GM12878 (cell line): ENCODE measurements around the gene CAMK2N2. TPM values are rescaled to one million over a fixed set of nuclear protein-coding genes. Genes with fewer than 3 reads are reported as not detected.
"Not testable (repeated sequence)": the region's sequence is repeated elsewhere in the genome, so short reads cannot be mapped to it uniquely, and the experiment has no call there.

Source experiments
- ATAC-seq: fragments of 200-7000 bp; cut with Tn5 transposase; 3 replicates; pipeline ENCODE4 v1.9.1; 2020; ENCODE audit warnings: mild to moderate bottlenecking, moderate library complexity
- BruUV-seq: library from RNA; stranded (reverse); fragments of 400-500 nt; replicated peaks from 2 replicates; lab custom pipeline; 2021; lab: Mats Ljungman, UMichigan
- CTCF ChIA-PET: fragments of 300-600 bp; sonication (Branson Sonifier 250); formaldehyde crosslinking; extraction: SDS; loops from one replicate; lab custom pipeline; 2021; ENCODE audit warnings: inconsistent platforms; lab: Yijun Ruan, JAX
- POLR2A ChIA-PET: fragments of 350-600 bp; formaldehyde crosslinking; extraction: SDS; loops from one replicate; lab custom pipeline; 2021; ENCODE audit warnings: inconsistent platforms; lab: Charles Lee
- RAD21 ChIA-PET: fragments of 300-600 bp; sonication (Branson Sonifier 250); formaldehyde crosslinking; loops from one replicate; lab custom pipeline; 2023; ENCODE audit warnings: antibody characterized with exemption; ENCODE audit not compliant: unreplicated experiment; lab: Charles Lee
- SMC1A ChIA-PET: fragments of 300-600 bp; sonication (Branson Sonifier 250); formaldehyde crosslinking; loops from one replicate; lab custom pipeline; 2023; ENCODE audit not compliant: unreplicated experiment, uncharacterized antibody; lab: Charles Lee
- DNase-seq: peaks from one replicate; pipeline ENCODE4 v3.0.0-alpha.2; 2011; ENCODE audit warnings: low read depth, low spot score
- FAIRE-seq: peaks from 3 replicates; lab custom pipeline; 2011; peaks lifted over from hg19 to GRCh38; lab: Jason Lieb, UNC
- H2AFZ ChIP-seq: 2 replicates; pipeline ENCODE4 v1.6.0; 2011; ENCODE audit warnings: low read depth, low read length, control low read depth; ENCODE audit not compliant: control insufficient read depth
- H3K27ac ChIP-seq: 2 replicates; pipeline ENCODE4 v1.5.1; 2011; ENCODE audit warnings: control low read depth; ENCODE audit not compliant: control insufficient read depth, insufficient read depth
- H3K27me3 ChIP-seq, 2 experiments: replicated peaks in 1 of 2; 2 replicates each; pipeline versions ENCODE4 v1.6.0 to v1.6.1; 2011; ENCODE audit warnings: low read length in 1 of 2; ENCODE audit not compliant: control insufficient read depth in 2 of 2, insufficient read depth in 2 of 2
- H3K36me3 ChIP-seq, 2 experiments: 2 replicates each; pipeline ENCODE4 v1.5.1; 2011; ENCODE audit warnings: low read length in 1 of 2; ENCODE audit not compliant: control insufficient read depth in 2 of 2, insufficient read depth in 2 of 2
- H3K4me1 ChIP-seq: 2 replicates; pipeline ENCODE4 v1.6.1; 2011; ENCODE audit warnings: mild to moderate bottlenecking, low read length, moderate library complexity, mixed read lengths; ENCODE audit not compliant: control insufficient read depth, insufficient read depth
- H3K4me2 ChIP-seq: 2 replicates; pipeline ENCODE4 v1.6.0; 2011; ENCODE audit warnings: control low read depth; ENCODE audit not compliant: control insufficient read depth, insufficient read depth
- H3K4me3 ChIP-seq: fragments of 200-600 bp; sonication (generic); 2 replicates; pipeline ENCODE4 v1.5.1; 2016
- H3K79me2 ChIP-seq: 2 replicates; pipeline ENCODE4 v1.6.0; 2011; ENCODE audit warnings: low read length; ENCODE audit not compliant: control insufficient read depth, insufficient read depth
- H3K9ac ChIP-seq: 2 replicates; pipeline ENCODE4 v1.8.0; 2011; ENCODE audit warnings: low read length, control low read depth, mixed read lengths; ENCODE audit not compliant: control insufficient read depth, insufficient read depth
- H3K9me3 ChIP-seq: replicated peaks from 3 replicates; pipeline ENCODE4 v1.5.1; 2011; ENCODE audit warnings: mild to moderate bottlenecking, low read length; ENCODE audit not compliant: control insufficient read depth, insufficient read depth
- H4K20me1 ChIP-seq: 2 replicates; pipeline ENCODE4 v1.6.0; 2011; ENCODE audit not compliant: control insufficient read depth, insufficient read depth
- SMAD5 ChIP-seq: IDR thresholded peaks from 2 replicates; pipeline ENCODE4 v1.6.1; 2016; ENCODE audit warnings: antibody characterized with exemption, low read depth
- WGBS: methylation state at CpG from one replicate; pipeline ENCODE4 v1.1.6; 2016; ENCODE audit warnings: low lambda C conversion rate; ENCODE audit not compliant: insufficient replicate concordance, insufficient coverage; ENCODE audit errors: missing lambda C conversion rate; 5-methylcytosine and 5-hydroxymethylcytosine counted together
- in situ Hi-C: fragments of 300-500 bp; cut with MboI; formaldehyde crosslinking; loops from 9 replicates; pipeline ENCODE4 v1.14.3; 2018; ENCODE audit warnings: mixed read lengths
- intact Hi-C: fragments of 100-400 bp; cut with micrococcal nuclease; formaldehyde crosslinking; loops from one replicate; pipeline ENCODE4 v1.14.2; 2022; ENCODE audit not compliant: unreplicated experiment
- polyA plus RNA-seq, 11 experiments: library from polyadenylated mRNA; depleted of rRNA in 4 of 11; unstranded in 6 of 11; stranded (reverse) in 5 of 11; fragments of >200 nt; fragmentation: Nextera tagmentation in 4 of 11; fragmentation: Illumina TruSeq in 1 of 11; extraction: Ambion mirVana in 4 of 11; extraction: Trizol in 1 of 11; gene quantifications; 1 replicate in 1 of 11; 2 replicates in 10 of 11; pipeline versions ENCODE4 v1.2.1 to v1.2.3, GENCODE V29; 2011 to 2016; ENCODE audit warnings: inconsistent platforms in 2 of 11, missing spikeins in 2 of 11, low read depth in 1 of 11
- total RNA-seq, 4 experiments: library from RNA; depleted of rRNA in 3 of 4; stranded (reverse); fragments of >200 nt in 3 of 4; fragmentation: Illumina TruSeq in 1 of 4; extraction: Trizol in 1 of 4; gene quantifications; 2 replicates each; pipeline versions ENCODE4 v1.2.1 to v1.2.3, GENCODE V29; 2013 to 2021
- TF ChIP-seq, protein P1 (sequence below): fragments of 450-650 bp; IDR thresholded peaks from 2 replicates; pipeline ENCODE4 v1.6.1; 2017; ENCODE audit warnings: antibody characterized with exemption, mild to moderate bottlenecking, moderate library complexity

CAMK2N2 gene
- total and polyA plus RNA-seq, 10 of the 15 experiments (the other 5 are each of a cell fraction or from before 2014, with no cell fraction given), result 0.06 to 1.4 (median 0.45) TPM; not detected in 1

DNA sequence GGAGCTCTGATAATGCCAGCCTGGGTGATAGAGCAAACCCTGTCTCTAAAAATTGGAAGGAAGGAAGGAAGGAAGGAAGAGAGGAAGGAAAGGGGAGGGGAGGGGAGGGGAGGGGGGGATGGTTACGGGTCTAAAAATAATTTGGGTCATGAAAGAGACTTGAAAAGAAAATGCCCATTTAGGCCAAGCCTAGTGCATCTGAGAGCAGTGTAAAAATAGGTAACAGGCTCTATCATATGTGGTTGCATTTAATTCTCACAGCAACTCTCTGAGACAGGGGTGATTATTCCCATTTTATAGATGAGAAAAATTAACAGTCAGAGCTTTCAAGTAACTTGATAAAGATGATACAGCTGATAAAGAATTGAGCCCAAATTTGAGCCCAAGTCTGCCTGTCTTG is 10.9 kb upstream of the CAMK2N2 start (continued):
- TF ChIP-seq, protein P1, sequence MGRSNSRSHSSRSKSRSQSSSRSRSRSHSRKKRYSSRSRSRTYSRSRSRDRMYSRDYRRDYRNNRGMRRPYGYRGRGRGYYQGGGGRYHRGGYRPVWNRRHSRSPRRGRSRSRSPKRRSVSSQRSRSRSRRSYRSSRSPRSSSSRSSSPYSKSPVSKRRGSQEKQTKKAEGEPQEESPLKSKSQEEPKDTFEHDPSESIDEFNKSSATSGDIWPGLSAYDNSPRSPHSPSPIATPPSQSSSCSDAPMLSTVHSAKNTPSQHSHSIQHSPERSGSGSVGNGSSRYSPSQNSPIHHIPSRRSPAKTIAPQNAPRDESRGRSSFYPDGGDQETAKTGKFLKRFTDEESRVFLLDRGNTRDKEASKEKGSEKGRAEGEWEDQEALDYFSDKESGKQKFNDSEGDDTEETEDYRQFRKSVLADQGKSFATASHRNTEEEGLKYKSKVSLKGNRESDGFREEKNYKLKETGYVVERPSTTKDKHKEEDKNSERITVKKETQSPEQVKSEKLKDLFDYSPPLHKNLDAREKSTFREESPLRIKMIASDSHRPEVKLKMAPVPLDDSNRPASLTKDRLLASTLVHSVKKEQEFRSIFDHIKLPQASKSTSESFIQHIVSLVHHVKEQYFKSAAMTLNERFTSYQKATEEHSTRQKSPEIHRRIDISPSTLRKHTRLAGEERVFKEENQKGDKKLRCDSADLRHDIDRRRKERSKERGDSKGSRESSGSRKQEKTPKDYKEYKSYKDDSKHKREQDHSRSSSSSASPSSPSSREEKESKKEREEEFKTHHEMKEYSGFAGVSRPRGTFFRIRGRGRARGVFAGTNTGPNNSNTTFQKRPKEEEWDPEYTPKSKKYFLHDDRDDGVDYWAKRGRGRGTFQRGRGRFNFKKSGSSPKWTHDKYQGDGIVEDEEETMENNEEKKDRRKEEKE, result no peak
- TF ChIP-seq SMAD5, result no peak

DNA sequence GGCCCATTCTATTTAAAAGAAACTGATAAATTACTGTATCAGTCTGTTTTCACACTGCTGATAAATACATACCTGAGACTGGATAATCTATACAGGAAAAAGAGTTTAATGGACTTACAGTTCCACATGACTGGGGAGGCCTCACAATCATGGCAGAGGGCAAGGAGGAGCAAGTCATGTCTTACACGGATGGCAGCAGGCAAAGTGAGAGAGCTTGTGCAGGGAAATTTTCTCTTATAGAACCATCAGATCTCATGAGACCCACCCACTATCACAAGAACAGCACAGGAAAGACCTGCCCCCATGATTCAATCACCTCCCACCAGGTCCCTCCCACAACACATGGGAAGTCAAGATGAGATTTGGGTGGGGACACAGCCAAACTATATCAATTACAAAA is 5.9 kb upstream of the CAMK2N2 start:
- H3K9ac ChIP-seq, BruUV-seq, DNase-seq, H2AFZ ChIP-seq, H3K4me1 ChIP-seq, H3K4me2 ChIP-seq, H3K4me3 ChIP-seq, RAD21 ChIA-PET, H3K79me2 ChIP-seq, H3K27me3 ChIP-seq, H4K20me1 ChIP-seq, SMC1A ChIA-PET, intact Hi-C loops, POLR2A ChIA-PET, H3K27ac ChIP-seq, ATAC-seq, FAIRE-seq, H3K36me3 ChIP-seq, in situ Hi-C loops, H3K9me3 ChIP-seq: not testable (repeated sequence)
- 92% methylated on average over 1 of the region's 1 CpG for WGBS
- CTCF ChIA-PET, result interaction anchor here (3.3 kb wide), 1 partner anchor 17 kb away, joined by 15 read pairs; the partner anchor contains the start of gene EEF1AKMT4
